ENCODE measurements around the gene TUBB4B. TPM values are rescaled to one million over a fixed set of nuclear protein-coding genes. Genes with fewer than 3 reads are reported as not detected.

Gene TUBB4B
- total RNA-seq, 1 donor from 2014 or later = 245 TPM

DNA sequence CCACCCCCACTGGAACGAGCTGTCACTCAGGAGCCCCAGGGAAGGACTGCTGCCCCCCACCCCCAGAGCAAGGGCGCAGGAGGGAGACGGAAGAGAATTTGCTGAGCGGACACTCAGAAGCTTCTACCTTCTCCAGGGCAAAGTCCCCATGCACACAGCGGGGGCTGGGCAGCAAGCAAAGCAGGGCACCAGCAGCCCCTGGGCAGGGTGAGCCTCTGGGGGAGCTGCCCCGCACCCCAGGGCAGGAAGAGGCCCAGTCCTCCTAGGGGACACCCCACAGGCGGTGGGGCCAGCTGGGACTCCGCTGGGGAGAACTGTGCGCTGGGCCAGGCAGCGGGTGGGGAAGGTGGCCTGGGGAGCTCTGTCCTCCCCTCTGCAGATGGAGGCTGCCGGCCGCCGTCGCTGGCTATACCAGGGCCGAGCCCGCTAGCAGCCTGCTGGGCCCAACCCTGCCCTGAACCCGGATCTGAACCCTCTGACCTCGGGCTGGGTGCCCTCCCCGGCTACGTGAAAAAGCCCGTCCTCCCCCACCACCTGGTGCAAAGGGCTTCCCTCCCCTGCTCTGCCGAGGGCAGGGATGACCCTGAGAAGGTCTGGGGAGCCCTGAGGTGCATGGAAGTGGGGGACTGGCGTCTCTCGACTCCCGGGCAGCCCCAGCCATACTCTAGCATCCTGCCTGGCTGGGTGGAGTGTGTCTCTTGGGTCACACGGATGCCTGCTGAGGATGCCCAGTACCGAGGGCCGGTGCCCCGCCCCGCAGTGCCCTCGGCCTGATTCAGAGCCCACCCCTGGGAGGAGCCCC is 11.0 kb upstream of the TUBB4B start:
- no peaks in the 10 kb centered on the region for H3K9me3 Mint-ChIP-seq (ENCODE audit: low read depth)
- DNase-seq (ENCODE audit: low spot score, unreplicated experiment) = no peak
- H3K36me3 Mint-ChIP-seq (ENCODE audit: insufficient read depth) = no peaks in the 10 kb centered on the region
- no peaks in the 10 kb centered on the region for H3K27me3 Mint-ChIP-seq
- TF ChIP-seq, protein P1, sequence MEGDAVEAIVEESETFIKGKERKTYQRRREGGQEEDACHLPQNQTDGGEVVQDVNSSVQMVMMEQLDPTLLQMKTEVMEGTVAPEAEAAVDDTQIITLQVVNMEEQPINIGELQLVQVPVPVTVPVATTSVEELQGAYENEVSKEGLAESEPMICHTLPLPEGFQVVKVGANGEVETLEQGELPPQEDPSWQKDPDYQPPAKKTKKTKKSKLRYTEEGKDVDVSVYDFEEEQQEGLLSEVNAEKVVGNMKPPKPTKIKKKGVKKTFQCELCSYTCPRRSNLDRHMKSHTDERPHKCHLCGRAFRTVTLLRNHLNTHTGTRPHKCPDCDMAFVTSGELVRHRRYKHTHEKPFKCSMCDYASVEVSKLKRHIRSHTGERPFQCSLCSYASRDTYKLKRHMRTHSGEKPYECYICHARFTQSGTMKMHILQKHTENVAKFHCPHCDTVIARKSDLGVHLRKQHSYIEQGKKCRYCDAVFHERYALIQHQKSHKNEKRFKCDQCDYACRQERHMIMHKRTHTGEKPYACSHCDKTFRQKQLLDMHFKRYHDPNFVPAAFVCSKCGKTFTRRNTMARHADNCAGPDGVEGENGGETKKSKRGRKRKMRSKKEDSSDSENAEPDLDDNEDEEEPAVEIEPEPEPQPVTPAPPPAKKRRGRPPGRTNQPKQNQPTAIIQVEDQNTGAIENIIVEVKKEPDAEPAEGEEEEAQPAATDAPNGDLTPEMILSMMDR (IDR thresholded peaks at IDR 0.05; ENCODE audit: unreplicated experiment) = no peak
- peaks cover 10% of the 10 kb centered on the region for H3K4me1 Mint-ChIP-seq (ENCODE audit: low read depth)
- no peak overlapping the region for H3K4me3 Mint-ChIP-seq (ENCODE audit: low read depth)
- no peak overlapping the region for H3K27ac Mint-ChIP-seq

DNA sequence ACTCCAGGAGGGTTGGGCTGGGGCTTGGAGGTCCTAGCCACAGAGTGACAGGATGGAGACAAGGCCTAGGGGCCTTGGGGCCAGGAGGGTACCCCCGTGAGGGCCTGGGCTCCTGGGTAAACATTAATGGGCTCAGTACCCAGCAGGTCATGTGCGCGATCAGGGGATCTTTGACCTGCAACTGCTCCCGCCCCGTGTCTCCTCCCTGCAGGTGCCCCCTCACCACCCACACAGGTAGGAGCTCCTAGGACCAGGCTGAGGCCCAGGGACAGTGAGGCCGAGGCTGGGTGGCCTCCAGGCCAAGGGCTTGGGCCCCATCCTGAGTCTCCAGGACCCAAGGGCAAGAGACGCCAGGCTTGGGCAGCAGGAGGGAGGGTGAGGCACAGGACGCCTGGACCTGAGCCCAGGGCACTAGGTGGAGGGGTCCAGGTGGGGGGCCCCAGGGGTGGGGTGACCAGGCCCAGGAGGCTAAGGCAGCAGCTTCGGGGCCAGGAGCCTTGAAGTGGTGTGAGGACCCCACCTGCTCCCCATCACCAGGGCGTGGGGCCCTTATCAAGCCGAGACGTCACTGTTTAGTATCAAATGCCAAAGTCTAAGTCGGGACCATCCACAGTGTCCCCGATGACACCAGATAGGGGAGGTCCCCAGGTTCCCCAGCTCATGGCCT is 10.2 kb upstream of the TUBB4B start, which contains the start of gene SLC34A3:
SLC34A3 (plus strand) TSS at position 197 of the 667 bp plus-strand sequence. CDS start 802 bp downstream, outside the sequence.
- peaks cover 13% of the 10 kb centered on the region for H3K4me1 Mint-ChIP-seq (ENCODE audit: low read depth)
- no peak within 1 kb of the TSS for H3K27ac Mint-ChIP-seq
- DNase-seq (ENCODE audit: low spot score, unreplicated experiment) = no peak
- H3K4me3 Mint-ChIP-seq (ENCODE audit: low read depth) = no peak within 1 kb of the TSS
- no peaks in the 10 kb centered on the region for H3K27me3 Mint-ChIP-seq
- no peaks in the 10 kb centered on the region for H3K9me3 Mint-ChIP-seq (ENCODE audit: low read depth)
- H3K36me3 Mint-ChIP-seq (ENCODE audit: insufficient read depth) = no peaks in the 10 kb centered on the region
- TF ChIP-seq, protein P1 (IDR thresholded peaks at IDR 0.05; ENCODE audit: unreplicated experiment) = no peak

DNA sequence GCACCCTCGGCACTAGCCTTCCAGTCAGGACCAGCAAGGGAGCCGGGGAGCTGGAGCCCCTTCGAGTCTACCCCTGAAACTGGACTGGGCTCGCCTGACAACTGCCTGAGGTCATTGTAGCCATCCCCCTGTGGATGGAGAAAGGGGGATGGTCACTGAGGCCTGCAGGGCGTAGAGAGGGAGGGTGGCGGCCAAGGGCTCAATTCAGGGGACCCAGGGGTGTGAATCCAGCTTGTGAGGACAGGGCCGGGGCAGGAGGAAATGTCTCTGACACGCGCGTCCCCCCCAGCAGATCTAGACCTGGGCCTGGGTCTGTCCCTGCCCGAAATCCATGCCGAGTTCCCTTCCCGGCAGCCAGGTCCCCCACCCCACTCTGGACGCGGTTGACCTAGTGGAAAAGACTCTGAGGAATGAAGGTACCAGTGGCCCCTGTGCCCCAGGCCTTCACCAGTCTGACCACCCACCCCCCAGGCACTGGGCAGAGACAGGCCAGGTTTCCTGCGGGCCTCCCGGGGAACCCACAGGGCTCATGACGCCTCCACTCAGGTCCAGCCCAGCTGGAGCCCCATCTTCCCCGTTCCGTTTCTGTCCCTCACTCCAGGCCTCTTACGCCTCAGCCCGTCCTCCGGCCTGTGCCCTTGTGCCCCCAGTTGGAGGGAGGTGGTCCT is 9.6 kb upstream of the TUBB4B start:
- Mint-ChIP-seq H3K27ac (no peak overlapping the region), H3K4me3 (ENCODE audit: low read depth) (no peak overlapping the region), H3K4me1 (ENCODE audit: low read depth) (peaks cover 16% of the 10 kb centered on the region), H3K36me3 (ENCODE audit: insufficient read depth) (no peaks in the 10 kb centered on the region), H3K9me3 (ENCODE audit: low read depth) (no peaks in the 10 kb centered on the region), H3K27me3 (no peaks in the 10 kb centered on the region)
- TF ChIP-seq, protein P1 (IDR thresholded peaks at IDR 0.05; ENCODE audit: unreplicated experiment) = no peak
- DNase-seq (ENCODE audit: low spot score, unreplicated experiment) = no peak

DNA sequence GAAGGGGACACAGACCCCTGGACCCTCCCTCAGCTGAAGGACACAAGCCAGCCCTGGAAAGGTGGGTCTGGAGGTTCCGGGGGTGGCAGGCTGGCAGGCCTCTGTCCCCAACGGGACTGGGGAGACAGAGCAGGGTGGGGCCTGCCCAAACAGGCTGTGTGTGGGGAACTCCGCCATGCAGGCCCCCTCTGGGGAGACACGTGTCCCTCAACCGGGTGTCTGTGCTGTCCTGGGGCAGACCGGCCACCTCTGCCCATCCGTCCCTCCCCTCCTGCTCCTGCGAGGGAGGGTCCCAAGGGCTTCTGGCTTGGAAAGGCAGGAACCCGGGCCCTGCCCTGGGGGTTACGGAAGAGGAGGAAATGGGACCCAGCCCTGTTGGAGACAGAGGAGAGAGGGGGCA is 9.0 kb upstream of the TUBB4B start:
- H3K4me1 Mint-ChIP-seq (ENCODE audit: low read depth) = peaks cover 17% of the 10 kb centered on the region
- H3K4me3 Mint-ChIP-seq (ENCODE audit: low read depth) = no peak overlapping the region

More for the DNA sequence above, 9.0 kb upstream of the TUBB4B start:
- DNase-seq (ENCODE audit: low spot score, unreplicated experiment) = no peak
- Mint-ChIP-seq H3K36me3 (ENCODE audit: insufficient read depth) (no peaks in the 10 kb centered on the region), H3K27me3 (no peaks in the 10 kb centered on the region), H3K9me3 (ENCODE audit: low read depth) (no peaks in the 10 kb centered on the region), H3K27ac (no peak overlapping the region)
- TF ChIP-seq, protein P1 (IDR thresholded peaks at IDR 0.05; ENCODE audit: unreplicated experiment) = no peak
